Neural cell (in vitro differentiated cells): ENCODE data around the gene COL24A1. TPM values are rescaled to one million over a fixed set of nuclear protein-coding genes. Genes with fewer than 3 reads are reported as not detected.

Experiments
- H2AFZ ChIP-seq: fragments of 200-600, 300-800 bp; sonication (generic), shearing (Covaris generic); 2 replicates; pipeline ENCODE4 v1.6.0; 2014; ENCODE audit warnings: low read depth, mild to moderate bottlenecking, antibody characterized with exemption, low read length, moderate library complexity
- H3F3A ChIP-seq: fragments of 200-600 bp; shearing (Covaris generic); 2 replicates; pipeline ENCODE4 v1.6.1; 2016; ENCODE audit warnings: mild to moderate bottlenecking, moderate library complexity, mixed read lengths, antibody characterized with exemption, low read length; ENCODE audit not compliant: insufficient read depth, poor library complexity, severe bottlenecking
- H3K27ac ChIP-seq: fragments of 200-600, 300-800 bp; sonication (generic), shearing (Covaris generic); 2 replicates; pipeline ENCODE4 v1.5.1; 2014; ENCODE audit warnings: mild to moderate bottlenecking, low read length, moderate library complexity
- H3K27me3 ChIP-seq: fragments of 300-800, 200-600 bp; sonication (generic), shearing (Covaris generic); 2 replicates; pipeline ENCODE4 v1.6.0; 2014; ENCODE audit warnings: mild to moderate bottlenecking, low read depth, low read length, moderate library complexity; ENCODE audit not compliant: insufficient read depth
- H3K36me3 ChIP-seq: fragments of 300-800, 200-600 bp; sonication (generic), shearing (Covaris generic); 2 replicates; pipeline ENCODE4 v1.5.1; 2014; ENCODE audit warnings: mild to moderate bottlenecking, antibody characterized with exemption, low read length, moderate library complexity; ENCODE audit not compliant: insufficient read depth
- H3K4me2 ChIP-seq: fragments of 300-800, 200-600 bp; sonication (generic), shearing (Covaris generic); 2 replicates; pipeline ENCODE4 v1.6.0; 2014; ENCODE audit warnings: mild to moderate bottlenecking, low read length
- H3K4me3 ChIP-seq: fragments of 300-800, 200-600 bp; sonication (generic), shearing (Covaris generic); 2 replicates; pipeline ENCODE4 v1.5.1; 2014; ENCODE audit warnings: mild to moderate bottlenecking, low read length, moderate library complexity
- H3K79me2 ChIP-seq: fragments of 200-600 bp; shearing (Covaris generic); replicated peaks from 2 replicates; pipeline ENCODE4 v1.6.0; 2014; ENCODE audit warnings: mild to moderate bottlenecking, low read length, moderate library complexity; ENCODE audit not compliant: insufficient read depth
- H3K9ac ChIP-seq: fragments of 300-800, 200-600 bp; sonication (generic), shearing (Covaris generic); 2 replicates; pipeline ENCODE4 v1.6.1; 2016; ENCODE audit warnings: mild to moderate bottlenecking, low read length, mixed read lengths
- H3K9me2 ChIP-seq: fragments of 200-600 bp; shearing (Covaris generic); 2 replicates; pipeline ENCODE4 v1.6.1; 2016; ENCODE audit warnings: mild to moderate bottlenecking, low read length, mixed read lengths; ENCODE audit not compliant: insufficient read depth
- H3K9me3 ChIP-seq: fragments of 200-600, 300-800 bp; sonication (generic), shearing (Covaris generic); 2 replicates; pipeline ENCODE4 v1.6.1; 2016; ENCODE audit warnings: mild to moderate bottlenecking, mixed run types, low read length, moderate library complexity, mixed read lengths
- H4K20me1 ChIP-seq: fragments of 200-600 bp; shearing (Covaris generic); 2 replicates; pipeline ENCODE4 v1.6.1; 2016; ENCODE audit warnings: mild to moderate bottlenecking, mixed run types; ENCODE audit not compliant: insufficient read depth
- CTCF ChIP-seq: fragments of 450-650 bp; IDR thresholded peaks from 2 replicates; pipeline ENCODE4 v1.5.1; 2014; ENCODE audit warnings: antibody characterized with exemption, mild to moderate bottlenecking, moderate library complexity; ENCODE audit not compliant: poor library complexity, severe bottlenecking
- EP300 ChIP-seq: fragments of 450-650 bp; conservative IDR thresholded peaks from 2 replicates; pipeline ENCODE4 v1.6.1; 2014; ENCODE audit warnings: antibody characterized with exemption, mild to moderate bottlenecking, moderate library complexity; ENCODE audit not compliant: poor library complexity, severe bottlenecking
- EZH2 ChIP-seq: fragments of 200-600, 300-800 bp; shearing (Covaris generic), sonication (generic); IDR thresholded peaks from 2 replicates; pipeline ENCODE4 v1.6.1; 2014; ENCODE audit warnings: antibody characterized with exemption, low read length, borderline replicate concordance, mild to moderate bottlenecking; ENCODE audit not compliant: insufficient read depth, poor library complexity, severe bottlenecking
- MXI1 ChIP-seq: fragments of 450-650 bp; conservative IDR thresholded peaks from 2 replicates; pipeline ENCODE4 v1.6.1; 2014; ENCODE audit warnings: antibody characterized with exemption, mild to moderate bottlenecking; ENCODE audit not compliant: poor library complexity, severe bottlenecking
- POLR2AphosphoS5 ChIP-seq: IDR thresholded peaks from 2 replicates; pipeline ENCODE4 v1.6.1; 2012
- RAD21 ChIP-seq: fragments of 450-650 bp; conservative IDR thresholded peaks from 2 replicates; pipeline ENCODE4 v1.6.1; 2014; ENCODE audit warnings: antibody characterized with exemption, mild to moderate bottlenecking, moderate library complexity
- REST ChIP-seq: IDR thresholded peaks from 2 replicates; pipeline ENCODE4 v1.6.1; 2012; ENCODE audit warnings: borderline replicate concordance
- SMC3 ChIP-seq: fragments of 450-650 bp; conservative IDR thresholded peaks from 2 replicates; pipeline ENCODE4 v1.6.1; 2014; ENCODE audit warnings: antibody characterized with exemption, mild to moderate bottlenecking, moderate library complexity; ENCODE audit not compliant: poor library complexity
- TAF1 ChIP-seq: IDR thresholded peaks from 2 replicates; pipeline ENCODE4 v1.6.1; 2012; ENCODE audit warnings: low read depth
- polyA plus RNA-seq: library from polyadenylated mRNA; depleted of rRNA; stranded (reverse); fragments of >200 nt; gene quantifications from 2 replicates; pipeline ENCODE4 v1.2.3, GENCODE V29; 2014

The COL24A1 gene
- polyA plus RNA-seq, 1 donor from 2014 or later: 0.19 TPM

- TF ChIP-seq TAF1 (no peak), EZH2 (no peak), EP300 (no peak), POLR2AphosphoS5 (no peak), MXI1 (no peak), RAD21 (no peak), CTCF (no peak), REST (no peak), SMC3 (no peak)
- no peak overlapping the region for H3K4me3 ChIP-seq
Measured at GRCh38 chr1:85952460-85952859, 204.1 kb downstream of the COL24A1 start.

GRCh38 chr1:85947186-85947585 is 209.4 kb downstream of the COL24A1 start:
- H4K20me1 ChIP-seq: no peaks in the 10 kb centered on the region
- TF ChIP-seq REST: no peak
- no peak for TF ChIP-seq TAF1
- no peak for TF ChIP-seq SMC3
- no peak for TF ChIP-seq MXI1
- no peak for TF ChIP-seq EZH2
- no peak overlapping the region for H3K27ac ChIP-seq

More at GRCh38 chr1:85952460-85952859, 204.1 kb downstream of the COL24A1 start:
- Histone ChIP-seq H3K4me2 (no peak overlapping the region), H3K79me2 (no peaks in the 10 kb centered on the region), H4K20me1 (no peaks in the 10 kb centered on the region), H3K9me3 (no peaks in the 10 kb centered on the region), H3F3A (no peaks in the 10 kb centered on the region), H3K9me2 (no peaks in the 10 kb centered on the region), H3K27ac (no peak overlapping the region), H3K9ac (no peak overlapping the region), H3K27me3 (no peaks in the 10 kb centered on the region), H3K36me3 (no peaks in the 10 kb centered on the region), H2AFZ (no peak overlapping the region)

More at GRCh38 chr1:85947186-85947585, 209.4 kb downstream of the COL24A1 start:
- Histone ChIP-seq H3K9ac (no peak overlapping the region), H3K9me2 (no peaks in the 10 kb centered on the region), H3K36me3 (no peaks in the 10 kb centered on the region), H2AFZ (no peak overlapping the region), H3K4me3 (no peak overlapping the region), H3K4me2 (no peak overlapping the region), H3K9me3 (no peaks in the 10 kb centered on the region), H3F3A (no peaks in the 10 kb centered on the region), H3K79me2 (no peaks in the 10 kb centered on the region), H3K27me3 (no peaks in the 10 kb centered on the region)
